T-cell (primary cell): ENCODE measurements around the gene RCBTB2. TPM values are rescaled to one million over a fixed set of nuclear protein-coding genes. Genes with fewer than 3 reads are reported as not detected.
A peak's percentile ranks its signal among the peaks of the same experiment; 100 is the strongest.

Experiments
- ATAC-seq, 4 experiments: fragments of 200-7000 bp in 3 of 4; fragments of 150-1000 bp in 1 of 4; cut with Tn5 transposase; replicated peaks in 1 of 4; 1 replicate in 3 of 4; 2 replicates in 1 of 4; pipeline ENCODE4 v1.10.0; 2021; ENCODE audit warnings: moderate library complexity in 3 of 4, mild to moderate bottlenecking in 2 of 4, moderate number of reproducible peaks in 1 of 4
- CTCF ChIA-PET, 2 donors: fragments of 300-600 bp; sonication (Branson Sonifier 250); formaldehyde crosslinking; loops; one replicate each; lab custom pipeline; 2022; ENCODE audit warnings: antibody characterized with exemption in 2 of 2; lab: Charles Lee
- POLR2A ChIA-PET, 2 donors: fragments of 300-600 bp; sonication (Branson Sonifier 250); formaldehyde crosslinking; loops; one replicate each; lab custom pipeline; 2022; ENCODE audit warnings: antibody characterized with exemption in 2 of 2; lab: Charles Lee
- DNase-seq, 35 experiments: peaks; one replicate each; pipeline versions ENCODE4 v3.0.0 to v3.0.0-alpha.2; 2013 to 2023
- H3K27ac ChIP-seq: one replicate; pipeline ENCODE4 v1.5.1; 2013; ENCODE audit warnings: low read length
- H3K27me3 ChIP-seq, 2 experiments: replicated peaks in 1 of 2; 1 replicate in 1 of 2; 2 replicates in 1 of 2; pipeline versions ENCODE4 v1.6.1 to v1.7.0; 2013; ENCODE audit warnings: low read length in 1 of 2, mixed read lengths in 1 of 2; ENCODE audit not compliant: control insufficient read depth in 2 of 2, insufficient read depth in 2 of 2; ENCODE audit errors: extremely low read depth in 1 of 2
- H3K36me3 ChIP-seq, 2 donors: 1 replicate in 1 of 2; 2 replicates in 1 of 2; pipeline versions ENCODE4 v1.6.1 to v1.7.0; 2013; ENCODE audit warnings: low read length in 1 of 2; ENCODE audit not compliant: control insufficient read depth in 2 of 2, insufficient read depth in 1 of 2; ENCODE audit errors: extremely low read depth in 1 of 2
- H3K4me1 ChIP-seq, 2 experiments: 1 replicate in 1 of 2; 2 replicates in 1 of 2; pipeline versions ENCODE4 v1.6.1 to v1.7.0; 2013; ENCODE audit warnings: low read length in 2 of 2, mixed read lengths in 1 of 2; ENCODE audit not compliant: insufficient read depth in 2 of 2, control insufficient read depth in 1 of 2; ENCODE audit errors: extremely low read depth in 1 of 2
- H3K4me3 ChIP-seq, 2 donors: 1 replicate in 1 of 2; 2 replicates in 1 of 2; pipeline versions ENCODE4 v1.5.1 to v1.7.0; 2013; ENCODE audit warnings: mild to moderate bottlenecking in 2 of 2, low read length in 1 of 2, moderate library complexity in 1 of 2; ENCODE audit not compliant: control insufficient read depth in 1 of 2; ENCODE audit errors: extremely low read depth in 1 of 2
- H3K9me3 ChIP-seq: 2 replicates; pipeline ENCODE4 v1.7.0; 2013
- H3K27ac Mint-ChIP-seq, 2 donors: one replicate each; pipeline ENCODE4 v1.8.0; 2020 to 2021; ENCODE audit warnings: mild to moderate bottlenecking in 2 of 2, mixed read lengths in 2 of 2
- H3K27me3 Mint-ChIP-seq, 2 donors: one replicate each; pipeline ENCODE4 v1.8.0; 2021 to 2022; ENCODE audit warnings: mixed read lengths in 2 of 2
- H3K36me3 Mint-ChIP-seq: one replicate; pipeline ENCODE4 v1.8.0; 2021; ENCODE audit warnings: mixed read lengths
- H3K4me1 Mint-ChIP-seq, 3 donors: one replicate each; pipeline ENCODE4 v1.8.0; 2020 to 2022; ENCODE audit warnings: mixed read lengths in 3 of 3, mild to moderate bottlenecking in 1 of 3
- H3K4me3 Mint-ChIP-seq, 3 donors: one replicate each; pipeline ENCODE4 v1.8.0; 2020 to 2022; ENCODE audit warnings: mild to moderate bottlenecking in 3 of 3, mixed read lengths in 3 of 3, moderate library complexity in 3 of 3
- H3K9me3 Mint-ChIP-seq, 3 donors: one replicate each; pipeline ENCODE4 v1.8.0; 2020 to 2022; ENCODE audit warnings: mixed read lengths in 3 of 3
- WGBS: methylation state at CpG from one replicate; pipeline ENCODE4 v1.1.5; 2013; ENCODE audit warnings: missing lambda C conversion rate; ENCODE audit not compliant: insufficient coverage; 5-methylcytosine and 5-hydroxymethylcytosine counted together
- total RNA-seq, 35 experiments: library from RNA in 6 of 35; stranded (reverse) in 6 of 35; fragments of 120-200 nt in 1 of 35; gene quantifications; one replicate each; pipeline versions ENCODE4 v1.2.1 to v1.2.4 and lab custom pipeline; 2013 to 2026

RCBTB2 gene
- total RNA-seq, 5 donors from 2014 or later (not counting 1 experiment from before 2014, with no cell fraction given), result 10.4 to 19.7 (median 16.2) TPM

- Mint-ChIP-seq H3K27ac (no peak overlapping the region), H3K36me3 (no peaks in the 10 kb centered on the region), H3K4me1 (peaks cover 26 to 44% (median 44%) of the 10 kb centered on the region in 3 donors), H3K9me3 (no peaks in the 10 kb centered on the region), H3K27me3 (peaks cover 10 to 28% of the 10 kb centered on the region in 2 donors), H3K4me3 (no peak overlapping the region)
- CTCF ChIA-PET, result interaction anchor here in 1 of 2 donors (0.7 kb wide), 1 partner anchor 63 kb away, joined by 3 read pairs; no protein-coding TSS in a partner anchor
- Histone ChIP-seq H3K27me3 (peaks cover 4 to 6% of the 10 kb centered on the region in 2 experiments), H3K4me1 (peaks cover 7 to 18% of the 10 kb centered on the region in 2 experiments), H3K4me3 (no peak overlapping the region), H3K27ac (no peak overlapping the region), H3K36me3 (no peaks in the 10 kb centered on the region), H3K9me3 (no peaks in the 10 kb centered on the region)
- DNase-seq, result no peak
- POLR2A ChIA-PET, result interaction anchor here in 1 of 2 donors (0.6 kb wide), 1 partner anchor 582 kb away, joined by 3 read pairs; no protein-coding TSS in a partner anchor
- WGBS, result 84% methylated on average over 3 of the region's 6 CpGs
- no peak for ATAC-seq
Observed at GRCh38 chr13:48567515-48568369, 34.9 kb upstream of the RCBTB2 start.

- ChIA-PET CTCF (interaction anchor here (0.5 to 3.3 kb wide), 6 partner anchors 17 to 485 kb away, joined by 3 to 34 read pairs (median 3); no protein-coding TSS in a partner anchor), POLR2A (interaction anchor here in 1 of 2 donors (1.2 kb wide), 1 partner anchor 33 kb away, joined by 5 read pairs; no protein-coding TSS in a partner anchor)
- whole genome bisulfite sequencing, result 94% methylated on average over 2 of the region's 3 CpGs
- no peak overlapping the region for H3K27ac ChIP-seq
- Mint-ChIP-seq H3K9me3 (no peaks in the 10 kb centered on the region), H3K4me3 (no peak overlapping the region), H3K27ac (no peak overlapping the region), H3K27me3 (peaks cover 17 to 32% of the 10 kb centered on the region in 2 donors), H3K36me3 (no peaks in the 10 kb centered on the region), H3K4me1 (peaks cover 46 to 60% (median 55%) of the 10 kb centered on the region in 3 donors)
- ATAC-seq (no peak), DNase-seq (no peak)
- no peak overlapping the region for H3K4me3 ChIP-seq
- peaks cover 2 to 6% of the 10 kb centered on the region in 2 experiments for H3K27me3 ChIP-seq
- no peaks in the 10 kb centered on the region for H3K9me3 ChIP-seq
- H3K36me3 ChIP-seq, result no peaks in the 10 kb centered on the region
- peaks cover 15 to 21% of the 10 kb centered on the region in 2 experiments for H3K4me1 ChIP-seq
Observed at GRCh38 chr13:48564056-48564455, 31.2 kb upstream of the RCBTB2 start.

- ATAC-seq (no peak), DNase-seq (no peak)
- Histone ChIP-seq H3K27ac (no peak overlapping the region), H3K9me3 (no peaks in the 10 kb centered on the region), H3K4me1 (peaks cover 15 to 21% of the 10 kb centered on the region in 2 experiments), H3K27me3 (peaks cover 2 to 6% of the 10 kb centered on the region in 2 experiments), H3K36me3 (no peaks in the 10 kb centered on the region), H3K4me3 (no peak overlapping the region)
- CTCF ChIA-PET, result interaction anchor here (0.7 to 3.3 kb wide), 4 partner anchors 17 to 1638 kb away, joined by 3 to 34 read pairs (median 4); no protein-coding TSS in a partner anchor
- no peaks in the 10 kb centered on the region for H3K9me3 Mint-ChIP-seq
- H3K4me1 Mint-ChIP-seq, result peaks cover 46 to 65% (median 57%) of the 10 kb centered on the region in 3 donors
- peaks cover 17 to 31% of the 10 kb centered on the region in 2 donors for H3K27me3 Mint-ChIP-seq
- no peaks in the 10 kb centered on the region for H3K36me3 Mint-ChIP-seq
- H3K27ac Mint-ChIP-seq, result no peak overlapping the region
- POLR2A ChIA-PET, result interaction anchor here (0.6 to 0.7 kb wide), 2 partner anchors 37 to 242 kb away, joined by 3 read pairs; no protein-coding TSS in a partner anchor
- H3K4me3 Mint-ChIP-seq, result no peak overlapping the region
Observed at GRCh38 chr13:48563626-48564025, 30.7 kb upstream of the RCBTB2 start.

- ATAC-seq (peak; percentile 99 to 100 (median 100)), DNase-seq (peak; percentile 10 to 90 (median 60))
- peak overlapping the region in 1 of 2 donors; percentile 6 for H3K4me3 ChIP-seq
- no peaks in the 10 kb centered on the region for H3K9me3 ChIP-seq
- peak overlapping the region; percentile 37 for H3K27ac ChIP-seq
- H3K36me3 ChIP-seq, result no peaks in the 10 kb centered on the region
- no CpG with 5 or more reads among the region's 4 CpGs for WGBS
- Mint-ChIP-seq H3K4me1 (peaks cover 46 to 61% (median 59%) of the 10 kb centered on the region in 3 donors), H3K27ac (peak overlapping the region; percentile 73 to 85), H3K4me3 (peak overlapping the region; percentile 25 to 49 (median 27)), H3K36me3 (no peaks in the 10 kb centered on the region), H3K9me3 (no peaks in the 10 kb centered on the region), H3K27me3 (peaks cover 21 to 27% of the 10 kb centered on the region in 2 donors)
- H3K4me1 ChIP-seq, result peaks cover 15 to 21% of the 10 kb centered on the region in 2 experiments
- POLR2A ChIA-PET, result interaction anchor here in 1 of 2 donors (0.6 to 0.9 kb wide), 2 partner anchors 17 to 23 kb away, joined by 3 read pairs; no protein-coding TSS in a partner anchor
- CTCF ChIA-PET, result interaction anchor here in 1 of 2 donors (1.0 to 3.3 kb wide), 8 partner anchors 11 to 324 kb away, joined by 3 to 34 read pairs (median 4); partner anchors contain the start of gene RCBTB2
- H3K27me3 ChIP-seq, result peaks cover 2 to 6% of the 10 kb centered on the region in 2 experiments
Observed at GRCh38 chr13:48562296-48563066, 29.6 kb upstream of the RCBTB2 start.

- Histone ChIP-seq H3K4me1 (peaks cover 15 to 21% of the 10 kb centered on the region in 2 experiments), H3K9me3 (no peaks in the 10 kb centered on the region), H3K27ac (peak overlapping the region; percentile 37), H3K4me3 (peak overlapping the region in 1 of 2 donors; percentile 6), H3K36me3 (no peaks in the 10 kb centered on the region), H3K27me3 (peaks cover 2 to 6% of the 10 kb centered on the region in 2 experiments)
- Mint-ChIP-seq H3K27me3 (peaks cover 15 to 25% of the 10 kb centered on the region in 2 donors), H3K36me3 (no peaks in the 10 kb centered on the region), H3K9me3 (no peaks in the 10 kb centered on the region), H3K4me1 (peaks cover 46 to 61% (median 59%) of the 10 kb centered on the region in 3 donors), H3K27ac (peak overlapping the region; percentile 73 to 86), H3K4me3 (peak overlapping the region; percentile 25 to 49 (median 40))
- 0% methylated on average over 1 of the region's 1 CpG for WGBS
- POLR2A ChIA-PET, result interaction anchor here (0.5 to 1.0 kb wide), 5 partner anchors 18 to 1903 kb away, joined by 3 read pairs; partner anchors contain the start of gene RCBTB2 (in 1 of the 2)
- CTCF ChIA-PET, result interaction anchor here in 1 of 2 donors (1.0 to 3.3 kb wide), 8 partner anchors 11 to 323 kb away, joined by 3 to 34 read pairs (median 4); partner anchors contain the start of gene RCBTB2
- peak in 1 of 35 experiments; percentile 48 for DNase-seq
- ATAC-seq, result peak; percentile 5 to 30 (median 10)
Observed at GRCh38 chr13:48561466-48562235, 28.8 kb upstream of the RCBTB2 start.
